ENCODE data around the gene VPS52.

DNA sequence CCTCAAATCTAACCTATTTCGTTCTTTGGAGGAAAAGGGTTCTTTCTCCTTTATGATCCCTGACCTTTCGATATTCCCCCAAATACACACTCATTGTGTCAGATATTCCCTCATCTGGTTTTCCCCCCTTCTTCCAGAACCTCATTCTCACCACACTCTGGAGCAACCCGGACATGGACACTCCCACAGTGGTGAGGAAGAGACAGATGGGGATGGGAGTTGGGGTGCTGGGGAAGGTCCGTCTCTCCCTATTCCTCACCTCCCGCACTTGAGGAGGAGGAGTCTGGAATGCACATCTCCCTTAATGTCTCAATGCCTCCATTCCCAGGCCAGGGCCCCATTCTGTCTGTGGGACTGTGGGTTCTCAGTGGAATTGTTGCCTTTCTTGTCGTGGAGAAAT lies 69.7 kb downstream of the VPS52 start:
- TF ChIP-seq EP300 (IDR thresholded peaks at IDR 0.05) (no peak), POLR2A (IDR thresholded peaks at IDR 0.05) (no peak), CTCF (IDR thresholded peaks at IDR 0.05) (no peak)
